Stimulated activated CD8-positive, alpha-beta memory T cell treated with anti-CD3 and anti-CD28 coated beads, Interleukin-15, amount 100 ng/mL, for 24 hours (primary cell): ENCODE data around the gene HUS1.
"Not testable (repeated sequence)": the region's sequence is repeated elsewhere in the genome, so short reads cannot be mapped to it uniquely, and the experiment has no call there.

Experiments
- DNase-seq: peaks from one replicate; pipeline ENCODE4 v3.0.0-alpha.2; 2020; ENCODE audit warnings: low read depth

Gene HUS1

DNA sequence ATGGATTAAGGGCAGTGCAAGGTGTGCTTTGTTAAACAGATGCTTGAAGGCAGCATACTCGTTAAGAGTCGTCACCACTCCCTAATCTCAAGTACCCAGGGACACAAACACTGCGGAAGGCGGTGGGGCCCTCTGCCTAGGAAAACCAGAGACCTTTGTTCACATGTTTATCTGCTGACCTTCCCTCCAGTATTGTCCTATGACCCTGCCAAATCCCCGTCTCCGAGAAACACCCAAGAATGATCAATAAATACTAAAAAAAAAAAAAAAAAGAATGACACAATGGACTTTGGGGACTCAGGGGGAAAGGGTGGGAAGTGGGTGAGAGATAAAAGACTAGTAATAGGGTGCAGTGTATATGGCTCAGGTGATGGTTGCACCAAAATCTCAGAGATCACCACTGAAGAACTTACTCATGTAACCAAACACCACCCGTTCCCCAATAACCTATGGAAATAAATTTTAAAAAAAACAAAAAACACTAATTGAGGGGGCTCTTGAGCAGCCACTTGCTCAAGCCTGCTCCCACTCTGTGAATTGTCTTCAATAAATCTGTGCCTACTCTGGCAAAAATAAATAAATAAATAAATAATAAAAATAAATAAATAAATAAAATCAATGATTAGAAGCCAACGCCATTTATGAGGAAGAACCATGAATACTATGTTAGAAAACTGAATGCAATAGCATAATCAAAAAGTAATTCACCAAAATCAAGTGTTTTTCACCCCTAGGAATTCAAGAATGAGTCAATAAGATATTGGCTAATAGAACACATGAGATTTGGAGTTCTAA is 56.1 kb downstream of the HUS1 start:
- not testable (repeated sequence) for DNase-seq

DNA sequence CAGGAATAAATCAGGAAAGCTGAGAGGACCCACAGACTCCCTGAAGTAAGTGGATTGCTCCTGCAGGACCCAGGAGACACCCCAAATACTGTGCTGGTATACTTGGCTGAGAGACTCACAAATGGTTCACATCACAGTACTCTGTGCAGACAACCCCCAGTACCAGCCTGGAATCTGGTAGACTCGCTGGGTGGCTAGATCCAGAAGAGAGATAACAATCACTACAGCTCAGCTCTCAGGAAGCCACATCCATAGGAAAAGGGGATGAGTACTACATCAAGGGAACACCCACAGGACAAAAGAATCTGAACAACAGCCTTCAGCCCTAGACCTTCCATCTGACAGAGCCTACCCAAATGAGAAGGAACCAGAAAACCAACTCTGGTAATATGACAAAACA is 62.9 kb downstream of the HUS1 start:
- not testable (repeated sequence) for DNase-seq

DNA sequence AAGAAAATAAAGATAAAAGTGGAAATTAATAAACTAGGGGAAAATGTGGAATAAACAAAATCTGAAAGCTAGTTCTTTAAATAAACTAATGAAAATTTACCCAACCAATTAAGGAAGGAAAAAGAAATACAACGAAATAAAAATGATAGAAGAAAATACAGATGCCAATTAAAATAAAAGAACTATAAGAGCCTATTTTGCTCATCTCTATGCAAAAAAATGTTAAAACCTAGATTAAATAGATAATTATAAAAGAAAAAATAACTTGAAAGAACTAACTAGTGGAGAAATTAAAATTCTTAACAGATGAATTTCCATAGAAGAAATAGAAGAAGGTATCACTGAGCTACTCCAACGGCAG is 63.8 kb downstream of the HUS1 start:
- DNase-seq: no peak

DNA sequence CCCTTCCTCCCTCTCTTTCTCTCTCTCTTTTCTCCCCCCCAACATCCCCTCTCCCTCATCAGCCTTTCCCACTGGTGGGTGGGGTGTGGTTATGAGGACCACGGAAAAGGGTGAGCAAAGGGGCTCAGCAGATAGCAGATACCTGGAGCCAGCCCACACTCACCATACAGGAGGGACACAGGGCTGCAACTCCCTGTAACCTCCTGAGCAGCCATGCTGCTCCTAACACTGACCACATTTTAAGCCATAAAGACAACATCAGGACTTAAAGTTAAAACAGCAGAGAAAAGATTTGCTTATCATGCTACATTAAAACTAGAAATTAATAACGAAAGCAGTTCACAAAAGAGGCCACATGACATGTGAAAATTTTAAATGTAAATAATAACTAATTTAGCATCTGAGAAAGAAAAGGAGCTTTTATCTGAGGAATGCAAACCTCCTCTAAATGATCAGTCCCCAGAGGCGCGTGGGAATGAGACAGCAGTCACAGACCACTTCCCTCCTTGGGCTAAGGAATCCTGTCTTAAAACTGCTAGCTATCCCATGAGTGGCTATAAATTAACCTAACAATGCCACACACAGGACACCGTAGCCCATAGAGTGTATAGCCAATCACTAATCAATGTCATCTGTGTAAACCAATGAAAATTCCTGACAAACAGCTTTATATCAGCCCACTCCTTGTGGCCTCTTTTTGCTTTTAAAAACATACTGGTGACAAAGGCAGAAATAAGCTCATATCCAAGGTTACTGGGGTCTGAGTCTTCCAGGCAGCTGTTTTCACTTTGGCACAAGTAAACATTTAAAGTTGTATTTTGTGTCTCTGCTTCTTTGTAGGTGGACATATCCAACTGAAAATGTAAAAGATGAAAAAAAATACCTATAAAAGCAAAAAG is 64.4 kb downstream of the HUS1 start:
- DNase-seq: no peak
